ENCODE measurements around the gene DGKZ.

The DGKZ gene

DNA sequence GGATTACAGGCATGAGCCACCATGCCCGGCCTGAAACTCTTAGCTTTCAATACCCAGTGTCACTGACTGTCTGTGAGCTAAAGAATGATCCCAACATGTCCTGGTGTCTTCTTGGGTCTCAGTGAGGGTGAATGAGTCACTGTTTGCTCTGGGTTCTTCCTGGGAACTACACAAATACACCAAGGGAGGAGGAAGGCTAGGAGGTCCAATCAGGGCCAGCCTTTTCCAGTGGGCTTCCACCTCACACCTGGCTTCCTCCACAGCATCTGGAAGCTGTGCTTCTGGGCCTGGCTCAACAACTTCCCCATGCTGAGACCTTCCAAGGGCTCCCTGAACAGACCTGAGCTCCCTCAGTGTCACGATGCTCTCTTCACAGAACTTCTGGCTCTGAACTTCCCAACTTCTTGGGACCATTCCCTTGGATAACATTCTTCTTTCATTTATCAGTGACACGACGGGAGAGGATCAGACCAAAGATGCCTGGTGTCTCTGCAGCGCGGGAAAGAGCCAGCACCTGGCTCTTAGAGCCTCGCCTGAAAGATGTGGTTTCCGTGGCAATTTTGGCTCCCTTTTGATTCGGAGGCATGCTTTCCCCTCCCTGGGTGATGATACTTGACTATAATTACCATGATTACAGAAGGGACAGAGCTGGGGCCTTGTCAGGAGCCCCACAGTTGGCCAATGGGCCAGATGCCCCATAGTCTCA is 66.7 kb downstream of the DGKZ start:
- Histone ChIP-seq H3K27ac (ENCODE audit: low read depth, low read length) (no peak overlapping the region), H3K36me3 (ENCODE audit: control insufficient read depth, insufficient read depth, low read length) (peaks cover 28% of the 10 kb centered on the region)

DNA sequence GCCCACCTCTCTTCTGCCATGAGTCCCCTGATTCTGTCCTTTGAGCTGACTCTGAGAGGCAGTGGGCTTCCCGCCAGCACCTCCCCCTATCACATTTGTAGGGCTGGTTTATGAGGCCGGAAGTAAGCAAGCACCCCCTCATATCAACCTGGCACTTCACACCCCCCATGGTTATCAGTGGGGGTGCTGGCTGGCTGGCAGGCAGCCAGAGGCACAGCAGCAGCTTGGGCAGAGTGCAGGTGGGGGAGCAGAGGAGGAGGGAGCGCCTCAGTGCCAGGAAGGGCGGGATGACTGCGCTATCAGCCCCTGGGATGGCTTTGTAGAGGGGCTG is 67.2 kb downstream of the DGKZ start:
- no peaks in the 10 kb centered on the region for H3K4me1 ChIP-seq (ENCODE audit: control insufficient read depth, insufficient read depth, low read length)
- no peak overlapping the region for H3K4me3 ChIP-seq (ENCODE audit: low read length)
- no peaks in the 10 kb centered on the region for H3K27me3 ChIP-seq (ENCODE audit: control insufficient read depth, insufficient read depth, low read length)
- no peak overlapping the region for H3K9ac ChIP-seq (ENCODE audit: low read length)
- H3K36me3 ChIP-seq (ENCODE audit: control insufficient read depth, insufficient read depth, low read length): peaks cover 27% of the 10 kb centered on the region
- H3K27ac ChIP-seq (ENCODE audit: low read depth, low read length): no peak overlapping the region

More for the DNA sequence above, 66.7 kb downstream of the DGKZ start:
- Histone ChIP-seq H3K4me3 (ENCODE audit: low read length) (no peak overlapping the region), H3K4me1 (ENCODE audit: control insufficient read depth, insufficient read depth, low read length) (no peaks in the 10 kb centered on the region), H3K27me3 (ENCODE audit: control insufficient read depth, insufficient read depth, low read length) (no peaks in the 10 kb centered on the region), H3K9ac (ENCODE audit: low read length) (no peak overlapping the region)

DNA sequence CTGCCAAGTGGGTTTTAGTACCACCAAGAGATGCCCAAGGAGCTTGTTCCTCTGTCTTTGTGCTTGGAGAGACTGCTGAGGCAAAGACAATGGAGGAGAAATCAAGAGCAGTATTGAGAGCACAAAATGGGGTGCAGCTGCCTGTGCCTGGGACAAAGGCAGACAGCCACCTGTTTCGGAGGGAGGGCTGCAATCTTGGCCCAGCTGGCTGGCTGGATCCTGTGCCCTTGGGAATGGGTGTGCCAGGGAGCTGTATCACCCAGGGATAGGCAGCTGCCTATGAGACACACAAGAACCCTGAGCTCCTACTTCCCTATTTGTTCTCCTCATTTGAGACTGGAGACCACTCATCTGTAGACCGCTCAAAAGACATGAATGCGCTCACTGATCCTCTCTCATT is 67.6 kb downstream of the DGKZ start:
- Histone ChIP-seq H3K4me3 (ENCODE audit: low read length) (no peak overlapping the region), H3K27me3 (ENCODE audit: control insufficient read depth, insufficient read depth, low read length) (no peaks in the 10 kb centered on the region), H3K9ac (ENCODE audit: low read length) (no peak overlapping the region), H3K4me1 (ENCODE audit: control insufficient read depth, insufficient read depth, low read length) (no peaks in the 10 kb centered on the region), H3K27ac (ENCODE audit: low read depth, low read length) (no peak overlapping the region), H3K36me3 (ENCODE audit: control insufficient read depth, insufficient read depth, low read length) (peaks cover 22% of the 10 kb centered on the region)

GRCh38 chr11:46417711-46418110 is 70.4 kb downstream of the DGKZ start:
- H3K4me1 ChIP-seq (ENCODE audit: control insufficient read depth, insufficient read depth, low read length): no peaks in the 10 kb centered on the region
- no peaks in the 10 kb centered on the region for H3K27me3 ChIP-seq (ENCODE audit: control insufficient read depth, insufficient read depth, low read length)
- no peak overlapping the region for H3K4me3 ChIP-seq (ENCODE audit: low read length)
- no peak overlapping the region for H3K9ac ChIP-seq (ENCODE audit: low read length)
- H3K36me3 ChIP-seq (ENCODE audit: control insufficient read depth, insufficient read depth, low read length): peaks cover 20% of the 10 kb centered on the region
- H3K27ac ChIP-seq (ENCODE audit: low read depth, low read length): no peak overlapping the region

DNA sequence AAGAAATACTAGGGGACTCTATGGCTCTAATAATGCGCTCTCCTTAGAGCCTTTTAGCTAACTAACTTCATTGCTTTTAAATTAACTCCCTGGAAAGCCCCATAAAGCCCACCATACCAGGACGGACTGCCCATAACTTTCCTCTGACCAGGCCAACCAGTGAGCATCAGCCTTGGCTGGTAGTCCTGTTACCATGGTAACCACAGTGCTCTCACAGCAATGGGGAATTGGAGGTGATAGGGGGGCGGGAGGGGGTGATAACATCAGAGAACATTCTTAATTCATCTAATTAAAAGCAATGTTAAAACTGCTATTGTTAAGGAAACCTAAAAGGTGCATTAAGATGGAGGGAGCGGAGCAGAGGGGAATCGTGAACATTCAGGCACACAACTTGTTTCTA is 71.5 kb downstream of the DGKZ start:
- Histone ChIP-seq H3K9ac (ENCODE audit: low read length) (no peak overlapping the region), H3K4me3 (ENCODE audit: low read length) (no peak overlapping the region), H3K27ac (ENCODE audit: low read depth, low read length) (no peak overlapping the region), H3K27me3 (ENCODE audit: control insufficient read depth, insufficient read depth, low read length) (no peaks in the 10 kb centered on the region), H3K36me3 (ENCODE audit: control insufficient read depth, insufficient read depth, low read length) (peaks cover 16% of the 10 kb centered on the region), H3K4me1 (ENCODE audit: control insufficient read depth, insufficient read depth, low read length) (no peaks in the 10 kb centered on the region)

- no peak overlapping the region for H3K4me3 ChIP-seq (ENCODE audit: low read length)
- H3K36me3 ChIP-seq (ENCODE audit: control insufficient read depth, insufficient read depth, low read length): peaks cover 14% of the 10 kb centered on the region
Measured at GRCh38 chr11:46420513-46420912, 73.2 kb downstream of the DGKZ start.

GRCh38 chr11:46421257-46421880 is 74.1 kb downstream of the DGKZ start:
- H3K4me1 ChIP-seq (ENCODE audit: control insufficient read depth, insufficient read depth, low read length): no peaks in the 10 kb centered on the region
- H3K9ac ChIP-seq (ENCODE audit: low read length): no peak overlapping the region
- no peak overlapping the region for H3K27ac ChIP-seq (ENCODE audit: low read depth, low read length)
- H3K36me3 ChIP-seq (ENCODE audit: control insufficient read depth, insufficient read depth, low read length): peaks cover 9% of the 10 kb centered on the region
- H3K27me3 ChIP-seq (ENCODE audit: control insufficient read depth, insufficient read depth, low read length): no peaks in the 10 kb centered on the region
- H3K4me3 ChIP-seq (ENCODE audit: low read length): no peak overlapping the region

More at GRCh38 chr11:46420513-46420912, 73.2 kb downstream of the DGKZ start:
- Histone ChIP-seq H3K9ac (ENCODE audit: low read length) (no peak overlapping the region), H3K27me3 (ENCODE audit: control insufficient read depth, insufficient read depth, low read length) (no peaks in the 10 kb centered on the region), H3K27ac (ENCODE audit: low read depth, low read length) (no peak overlapping the region), H3K4me1 (ENCODE audit: control insufficient read depth, insufficient read depth, low read length) (no peaks in the 10 kb centered on the region)

DNA sequence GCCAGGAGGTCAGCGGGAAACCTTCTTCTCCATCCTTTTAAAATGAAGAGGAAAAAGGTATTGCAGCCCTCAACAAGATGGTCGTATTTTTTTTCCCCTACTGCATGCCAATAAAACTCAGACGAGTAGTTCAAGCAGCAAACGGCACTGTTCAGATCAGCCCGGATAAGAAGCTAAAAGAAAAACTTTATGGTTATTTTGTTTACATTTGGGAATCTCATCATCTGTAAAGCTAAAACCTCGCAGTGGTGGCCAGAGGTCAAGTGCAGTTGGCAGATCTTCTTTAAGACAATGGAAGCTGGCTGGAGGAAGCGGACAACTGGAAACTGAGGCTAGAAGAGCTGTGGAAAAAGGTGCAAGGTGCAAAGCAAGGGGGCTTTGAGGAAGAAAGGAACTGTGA is 75.3 kb downstream of the DGKZ start:
- no peak overlapping the region for H3K9ac ChIP-seq (ENCODE audit: low read length)
- no peaks in the 10 kb centered on the region for H3K27me3 ChIP-seq (ENCODE audit: control insufficient read depth, insufficient read depth, low read length)
- H3K36me3 ChIP-seq (ENCODE audit: control insufficient read depth, insufficient read depth, low read length): peaks cover 7% of the 10 kb centered on the region
- H3K27ac ChIP-seq (ENCODE audit: low read depth, low read length): no peak overlapping the region
- H3K4me1 ChIP-seq (ENCODE audit: control insufficient read depth, insufficient read depth, low read length): no peaks in the 10 kb centered on the region
- H3K4me3 ChIP-seq (ENCODE audit: low read length): no peak overlapping the region

GRCh38 chr11:46426233-46426991 is 79.1 kb downstream of the DGKZ start:
- H3K4me1 ChIP-seq (ENCODE audit: control insufficient read depth, insufficient read depth, low read length): no peaks in the 10 kb centered on the region
- H3K27me3 ChIP-seq (ENCODE audit: control insufficient read depth, insufficient read depth, low read length): no peaks in the 10 kb centered on the region
- no peak overlapping the region for H3K4me3 ChIP-seq (ENCODE audit: low read length)
- no peak overlapping the region for H3K27ac ChIP-seq (ENCODE audit: low read depth, low read length)
- no peak overlapping the region for H3K9ac ChIP-seq (ENCODE audit: low read length)
- H3K36me3 ChIP-seq (ENCODE audit: control insufficient read depth, insufficient read depth, low read length): peaks cover 13% of the 10 kb centered on the region

DNA sequence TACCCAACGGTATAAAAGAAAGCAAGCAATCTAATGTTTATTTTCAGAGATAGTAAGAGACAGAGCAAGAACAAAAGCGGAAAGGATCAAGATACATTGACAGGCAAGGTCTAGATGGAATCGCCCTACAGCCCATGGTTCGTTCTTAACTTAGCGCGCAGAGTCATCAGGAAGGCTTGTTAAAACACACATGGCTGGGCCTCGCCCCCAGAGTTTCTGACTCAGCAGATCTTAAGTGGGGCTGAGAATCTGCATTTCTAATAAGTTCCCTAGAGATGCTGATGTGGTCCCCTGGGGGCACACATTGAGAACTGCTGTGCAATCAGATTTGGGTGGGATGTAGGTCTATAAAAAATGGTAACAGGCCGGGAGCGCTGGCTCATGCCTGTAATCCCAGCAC is 80.1 kb downstream of the DGKZ start:
- Histone ChIP-seq H3K4me3 (ENCODE audit: low read length) (no peak overlapping the region), H3K27ac (ENCODE audit: low read depth, low read length) (no peak overlapping the region), H3K9ac (ENCODE audit: low read length) (no peak overlapping the region), H3K4me1 (ENCODE audit: control insufficient read depth, insufficient read depth, low read length) (no peaks in the 10 kb centered on the region), H3K27me3 (ENCODE audit: control insufficient read depth, insufficient read depth, low read length) (no peaks in the 10 kb centered on the region), H3K36me3 (ENCODE audit: control insufficient read depth, insufficient read depth, low read length) (peaks cover 11% of the 10 kb centered on the region)

DNA sequence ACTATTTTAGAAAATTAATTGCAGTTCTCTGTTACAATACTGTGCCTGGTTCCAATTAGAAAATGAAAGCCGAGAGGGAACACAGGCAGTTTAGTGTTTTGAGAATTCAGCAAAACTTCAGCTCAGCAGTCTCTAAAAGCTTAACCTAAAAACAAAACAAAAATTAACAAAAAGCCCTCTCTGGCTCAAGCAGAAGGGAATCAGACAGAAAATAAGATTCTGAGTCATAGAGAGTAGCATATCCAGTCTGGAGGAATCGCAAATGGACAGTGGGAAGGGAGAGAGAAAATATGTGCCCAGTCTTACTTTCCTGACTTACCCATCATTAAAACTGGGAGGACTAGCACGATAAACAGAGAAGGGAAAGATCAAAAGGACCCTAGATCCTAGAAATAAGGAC is 82.5 kb downstream of the DGKZ start:
- Histone ChIP-seq H3K36me3 (ENCODE audit: control insufficient read depth, insufficient read depth, low read length) (peaks cover 16% of the 10 kb centered on the region), H3K4me1 (ENCODE audit: control insufficient read depth, insufficient read depth, low read length) (no peaks in the 10 kb centered on the region), H3K27ac (ENCODE audit: low read depth, low read length) (no peak overlapping the region), H3K27me3 (ENCODE audit: control insufficient read depth, insufficient read depth, low read length) (no peaks in the 10 kb centered on the region), H3K9ac (ENCODE audit: low read length) (no peak overlapping the region), H3K4me3 (ENCODE audit: low read length) (no peak overlapping the region)
